Body of pancreas (tissue), 4 donors: ENCODE data around the gene MTM1. TPM values are rescaled to one million over a fixed set of nuclear protein-coding genes. Genes with fewer than 3 reads are reported as not detected.

Experiments used
- ATAC-seq: fragments of 150-250 bp; one replicate; pipeline ENCODE4 v1.9.1; 2016
- DNase-seq, 4 donors: peaks; one replicate each; pipeline ENCODE4 v3.0.0-alpha.2; 2019
- H3K27ac ChIP-seq, 4 donors: fragments of 200-600 bp; sonication (generic); 1 replicate in 3 of 4; 2 replicates in 1 of 4; pipeline versions ENCODE4 v1.5.1 to v1.6.1; 2016 to 2019; ENCODE audit warnings: mild to moderate bottlenecking in 1 of 4, mixed read lengths in 1 of 4, moderate library complexity in 1 of 4
- H3K27me3 ChIP-seq, 2 donors: fragments of 200-600 bp; sonication (generic); one replicate each; pipeline ENCODE4 v1.6.0; 2016; ENCODE audit warnings: mild to moderate bottlenecking in 1 of 2
- H3K36me3 ChIP-seq, 2 donors: fragments of 200-600 bp; sonication (generic); replicated peaks in 1 of 2; 2 replicates each; pipeline ENCODE4 v1.5.1; 2016; ENCODE audit warnings: low read depth in 2 of 2; ENCODE audit not compliant: insufficient read depth in 1 of 2
- H3K4me1 ChIP-seq: fragments of 200-600 bp; sonication (generic); one replicate; pipeline ENCODE4 v1.6.0; 2016
- H3K4me3 ChIP-seq, 2 donors: fragments of 200-600 bp; sonication (generic); 1 replicate in 1 of 2; 2 replicates in 1 of 2; pipeline ENCODE4 v1.5.1; 2016 to 2019
- H3K9me3 ChIP-seq, 3 donors: fragments of 200-600 bp; sonication (generic); 1 replicate in 2 of 3; 2 replicates in 1 of 3; pipeline ENCODE4 v1.5.1; 2016
- POLR2A ChIP-seq, 3 donors: fragments of 450-650 bp; IDR thresholded peaks; one replicate each; pipeline ENCODE4 v1.6.1; 2016; ENCODE audit warnings: antibody characterized with exemption in 3 of 3, mild to moderate bottlenecking in 2 of 3
- WGBS, 2 donors: methylation state at CpG; one replicate each; pipeline ENCODE4 v1.1.5; 2017; 5-methylcytosine and 5-hydroxymethylcytosine counted together
- intact Hi-C: fragments of 100-400 bp; cut with DNase I; formaldehyde crosslinking; loops from one replicate; pipeline ENCODE4 v1.15.1; 2023
- total RNA-seq, 2 donors: library from RNA; depleted of rRNA; stranded (reverse); fragments of >200 nt; gene quantifications; one replicate each; pipeline ENCODE4 v1.1.0, GENCODE V29; 2016
- TF ChIP-seq, protein P1 (sequence below), 7 experiments: fragments of 450-650 bp in 4 of 7; fragments of 200-600 bp in 3 of 7; sonication (generic) in 3 of 7; IDR thresholded peaks; one replicate each; pipeline ENCODE4 v1.5.1; 2016 to 2019; ENCODE audit warnings: antibody characterized with exemption in 7 of 7

The MTM1 gene
- total RNA-seq, 2 donors from 2014 or later = 5.3 to 5.4 TPM

DNA sequence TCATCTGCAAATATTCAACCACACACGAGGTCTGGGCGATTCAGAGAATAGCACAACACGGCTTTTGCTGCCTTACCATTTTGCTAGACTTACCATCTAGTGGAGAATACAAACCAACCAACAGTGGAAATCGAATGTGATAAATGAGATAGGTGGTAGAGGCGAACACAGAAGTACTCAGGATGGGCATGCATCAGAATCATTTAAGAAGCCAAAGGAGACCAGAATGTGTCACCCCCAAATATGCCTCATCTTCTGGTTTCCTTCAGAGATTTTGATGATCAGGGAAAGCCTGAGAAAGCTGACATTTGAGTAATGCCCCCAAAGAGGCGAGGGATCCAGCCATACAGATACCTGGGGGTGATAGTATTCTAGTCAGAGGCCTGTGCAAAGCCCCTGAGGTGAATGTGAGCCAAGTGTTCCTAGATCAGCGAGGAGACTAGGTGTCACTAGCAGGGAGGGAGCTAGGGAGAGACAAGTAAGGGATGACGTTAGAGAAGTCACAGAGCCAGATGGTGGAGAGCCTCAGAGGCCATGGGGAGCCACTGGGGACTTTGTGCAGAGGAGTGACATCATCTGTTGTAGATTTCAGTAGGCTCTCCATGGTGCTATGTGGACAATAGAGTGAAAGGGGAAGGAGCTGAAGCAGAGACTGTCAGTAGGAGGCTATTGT, 126.5 kb downstream of the MTM1 start:
- Histone ChIP-seq H3K4me1 (peaks cover 20% of the 10 kb centered on the region), H3K9me3 (no peaks in the 10 kb centered on the region), H3K4me3 (no peak overlapping the region), H3K27ac (peak overlapping the region; percentile 45 to 88 (median 69)), H3K36me3 (no peaks in the 10 kb centered on the region), H3K27me3 (no peaks in the 10 kb centered on the region)
- intact Hi-C loops = no loop called here
- peak; percentile 18 for ATAC-seq
- TF ChIP-seq POLR2A (IDR thresholded peaks at IDR 0.05) = no peak
- TF ChIP-seq, protein P1, sequence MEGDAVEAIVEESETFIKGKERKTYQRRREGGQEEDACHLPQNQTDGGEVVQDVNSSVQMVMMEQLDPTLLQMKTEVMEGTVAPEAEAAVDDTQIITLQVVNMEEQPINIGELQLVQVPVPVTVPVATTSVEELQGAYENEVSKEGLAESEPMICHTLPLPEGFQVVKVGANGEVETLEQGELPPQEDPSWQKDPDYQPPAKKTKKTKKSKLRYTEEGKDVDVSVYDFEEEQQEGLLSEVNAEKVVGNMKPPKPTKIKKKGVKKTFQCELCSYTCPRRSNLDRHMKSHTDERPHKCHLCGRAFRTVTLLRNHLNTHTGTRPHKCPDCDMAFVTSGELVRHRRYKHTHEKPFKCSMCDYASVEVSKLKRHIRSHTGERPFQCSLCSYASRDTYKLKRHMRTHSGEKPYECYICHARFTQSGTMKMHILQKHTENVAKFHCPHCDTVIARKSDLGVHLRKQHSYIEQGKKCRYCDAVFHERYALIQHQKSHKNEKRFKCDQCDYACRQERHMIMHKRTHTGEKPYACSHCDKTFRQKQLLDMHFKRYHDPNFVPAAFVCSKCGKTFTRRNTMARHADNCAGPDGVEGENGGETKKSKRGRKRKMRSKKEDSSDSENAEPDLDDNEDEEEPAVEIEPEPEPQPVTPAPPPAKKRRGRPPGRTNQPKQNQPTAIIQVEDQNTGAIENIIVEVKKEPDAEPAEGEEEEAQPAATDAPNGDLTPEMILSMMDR (IDR thresholded peaks at IDR 0.05) = no peak
- WGBS, 2 donors = 53 to 63% methylated on average over 8 of the region's 8 CpGs
- DNase-seq = no peak

DNA sequence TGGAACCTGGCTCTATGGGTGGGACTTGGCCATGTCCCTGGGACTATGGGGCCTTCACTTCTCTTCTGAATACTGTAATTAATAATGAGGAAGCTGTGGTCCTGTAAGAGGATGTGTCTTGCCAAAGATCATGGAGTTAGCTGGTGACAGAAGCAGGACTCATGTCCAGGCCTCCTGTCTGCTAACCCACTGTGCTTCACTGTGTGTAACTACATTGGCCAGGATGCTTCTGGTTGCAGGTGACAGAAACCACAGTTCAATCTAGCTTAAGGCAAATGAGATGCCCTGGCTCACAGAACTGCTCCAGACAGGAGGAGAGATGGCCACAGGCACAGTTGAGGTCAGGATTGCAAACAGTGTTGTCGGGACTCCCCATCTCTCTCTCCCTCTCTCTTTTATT, 127.9 kb downstream of the MTM1 start:
- peaks cover 20% of the 10 kb centered on the region for H3K4me1 ChIP-seq
- DNase-seq (no peak), ATAC-seq (no peak)
- H3K9me3 ChIP-seq = no peaks in the 10 kb centered on the region
- H3K27ac ChIP-seq = peak overlapping the region in 1 of 4 donors; percentile 29
- intact Hi-C loops = no loop called here
- 31 to 50% methylated on average over 1 of the region's 1 CpG for WGBS, 2 donors
- no peaks in the 10 kb centered on the region for H3K27me3 ChIP-seq
- no peaks in the 10 kb centered on the region for H3K36me3 ChIP-seq
- TF ChIP-seq, protein P1 (IDR thresholded peaks at IDR 0.05) = no peak
- TF ChIP-seq POLR2A (IDR thresholded peaks at IDR 0.05) = no peak
- no peak overlapping the region for H3K4me3 ChIP-seq

DNA sequence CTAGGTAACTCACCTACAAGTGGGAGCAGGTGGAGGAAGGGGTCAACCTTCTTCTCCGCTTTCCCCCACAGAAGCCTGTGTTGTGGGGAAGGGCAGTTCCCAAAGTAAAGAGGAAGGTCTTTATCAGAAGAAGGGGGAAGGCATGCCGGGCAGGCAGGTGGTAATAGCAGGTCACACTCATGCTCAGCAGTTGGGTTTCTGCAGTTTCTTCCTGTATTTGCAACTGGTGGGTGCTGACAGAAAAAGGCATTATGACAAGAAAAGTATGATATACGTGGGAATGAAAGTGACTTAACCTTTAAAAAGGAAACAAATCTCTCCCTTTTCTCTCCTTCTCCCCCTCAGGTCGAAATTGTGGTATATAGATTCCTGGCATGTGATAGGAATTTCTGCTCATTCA, 128.4 kb downstream of the MTM1 start:
- TF ChIP-seq, protein P1 (IDR thresholded peaks at IDR 0.05) = no peak
- no peak for TF ChIP-seq POLR2A (IDR thresholded peaks at IDR 0.05)
- intact Hi-C loops = no loop called here
- peak overlapping the region in 1 of 4 donors; percentile 32 for H3K27ac ChIP-seq
- H3K36me3 ChIP-seq = no peaks in the 10 kb centered on the region
- H3K27me3 ChIP-seq = no peaks in the 10 kb centered on the region
- ATAC-seq (no peak), DNase-seq (peak in 1 of 4 donors; percentile 18)
- H3K4me1 ChIP-seq = peaks cover 20% of the 10 kb centered on the region
- H3K9me3 ChIP-seq = no peaks in the 10 kb centered on the region
- 27 to 30% methylated on average over 4 of the region's 4 CpGs for WGBS, 2 donors
- H3K4me3 ChIP-seq = no peak overlapping the region

DNA sequence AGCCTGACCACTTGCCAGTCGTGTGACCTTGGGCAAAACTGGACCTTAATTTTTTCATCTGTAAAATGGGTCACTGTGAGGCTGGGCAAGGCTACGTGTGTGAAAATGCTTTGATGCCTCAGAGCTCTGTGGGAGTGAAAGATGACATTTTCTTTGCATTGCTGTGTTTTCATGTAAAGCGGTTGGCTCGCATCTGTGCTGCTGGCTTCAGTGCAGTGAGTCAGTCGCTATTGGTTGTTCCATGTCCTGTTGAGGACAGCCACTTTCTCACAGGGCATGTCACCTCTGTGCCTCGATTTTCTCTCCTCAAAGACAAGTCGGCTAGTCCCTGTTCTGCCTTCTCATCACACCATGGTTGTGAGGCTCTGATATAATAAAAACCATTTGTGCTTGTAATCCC, 129.2 kb downstream of the MTM1 start:
- intact Hi-C loops = no loop called here
- Histone ChIP-seq H3K27me3 (no peaks in the 10 kb centered on the region), H3K4me1 (peaks cover 20% of the 10 kb centered on the region), H3K27ac (no peak overlapping the region), H3K36me3 (no peaks in the 10 kb centered on the region), H3K4me3 (no peak overlapping the region), H3K9me3 (no peaks in the 10 kb centered on the region)
- TF ChIP-seq, protein P1 (IDR thresholded peaks at IDR 0.05) = no peak
- no peak for TF ChIP-seq POLR2A (IDR thresholded peaks at IDR 0.05)
- whole genome bisulfite sequencing, 2 donors = 89 to 100% methylated on average over 1 to 5 of the region's 7 CpGs
- ATAC-seq (no peak), DNase-seq (no peak)

DNA sequence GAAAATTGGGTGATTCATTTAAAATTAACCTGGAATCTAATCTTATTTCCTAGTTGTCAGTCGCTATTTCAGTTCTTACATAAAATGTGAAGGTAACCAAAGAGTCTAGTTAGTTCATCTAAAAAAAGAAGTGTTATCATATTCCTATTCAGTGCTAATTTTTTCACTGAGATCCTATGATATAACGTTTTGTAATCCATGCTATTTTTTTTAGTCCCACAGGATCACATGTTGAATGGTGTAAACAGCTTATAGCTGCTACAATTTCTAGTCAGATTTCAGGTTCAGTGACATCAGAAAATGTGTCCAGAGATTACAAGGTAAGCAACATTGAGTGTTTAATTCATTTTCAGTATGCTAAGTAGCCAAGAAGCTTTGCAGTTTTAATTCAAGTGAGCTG, 130.6 kb downstream of the MTM1 start:
- H3K36me3 ChIP-seq = no peaks in the 10 kb centered on the region
- peaks cover 22% of the 10 kb centered on the region for H3K4me1 ChIP-seq
- no peak for DNase-seq
- no peaks in the 10 kb centered on the region for H3K9me3 ChIP-seq
- no peak overlapping the region for H3K27ac ChIP-seq
- no peaks in the 10 kb centered on the region for H3K27me3 ChIP-seq
- H3K4me3 ChIP-seq = no peak overlapping the region
- no peak for ATAC-seq
- WGBS, 2 donors = 41 to 52% methylated on average over 2 of the region's 2 CpGs
- intact Hi-C loops = no loop called here
- TF ChIP-seq POLR2A (IDR thresholded peaks at IDR 0.05) = no peak
- TF ChIP-seq, protein P1 (IDR thresholded peaks at IDR 0.05) = no peak
